Stimulated activated naive B cell treated with anti-CD40 and anti-IgM and Interleukin-4, amounts not matched to agents 10 μg/mL and 1 μg/mL and 100 μg/mL, for 72 hours (primary cell): Measurements from ENCODE around the gene CLEC4M.
"Not testable (repeated sequence)": the region's sequence is repeated elsewhere in the genome, so short reads cannot be mapped to it uniquely, and the experiment has no call there.

Experiments
- ATAC-seq, 2 donors: fragments of 150-1000 bp; cut with Tn5 transposase; replicated peaks; 2 replicates each; pipeline ENCODE4 v1.10.0; 2021; ENCODE audit warnings: moderate library complexity in 1 of 2
- DNase-seq: peaks from one replicate; pipeline ENCODE4 v3.0.0; 2021
- H3K27ac Mint-ChIP-seq: one replicate; pipeline ENCODE4 v1.8.0; 2022; ENCODE audit warnings: mild to moderate bottlenecking, mixed read lengths
- H3K27me3 Mint-ChIP-seq, 2 donors: one replicate each; pipeline ENCODE4 v1.8.0; 2022; ENCODE audit warnings: mixed read lengths in 2 of 2
- H3K36me3 Mint-ChIP-seq, 2 donors: one replicate each; pipeline ENCODE4 v1.8.0; 2022; ENCODE audit warnings: mixed read lengths in 2 of 2, mild to moderate bottlenecking in 1 of 2
- H3K4me1 Mint-ChIP-seq, 2 donors: one replicate each; pipeline ENCODE4 v1.8.0; 2022; ENCODE audit warnings: mixed read lengths in 2 of 2, mild to moderate bottlenecking in 1 of 2
- H3K4me3 Mint-ChIP-seq, 2 donors: one replicate each; pipeline ENCODE4 v1.8.0; 2022; ENCODE audit warnings: mild to moderate bottlenecking in 2 of 2, mixed read lengths in 2 of 2, moderate library complexity in 1 of 2
- H3K9me3 Mint-ChIP-seq, 2 donors: one replicate each; pipeline ENCODE4 v1.8.0; 2022; ENCODE audit warnings: mixed read lengths in 2 of 2, mild to moderate bottlenecking in 1 of 2

CLEC4M gene

DNA sequence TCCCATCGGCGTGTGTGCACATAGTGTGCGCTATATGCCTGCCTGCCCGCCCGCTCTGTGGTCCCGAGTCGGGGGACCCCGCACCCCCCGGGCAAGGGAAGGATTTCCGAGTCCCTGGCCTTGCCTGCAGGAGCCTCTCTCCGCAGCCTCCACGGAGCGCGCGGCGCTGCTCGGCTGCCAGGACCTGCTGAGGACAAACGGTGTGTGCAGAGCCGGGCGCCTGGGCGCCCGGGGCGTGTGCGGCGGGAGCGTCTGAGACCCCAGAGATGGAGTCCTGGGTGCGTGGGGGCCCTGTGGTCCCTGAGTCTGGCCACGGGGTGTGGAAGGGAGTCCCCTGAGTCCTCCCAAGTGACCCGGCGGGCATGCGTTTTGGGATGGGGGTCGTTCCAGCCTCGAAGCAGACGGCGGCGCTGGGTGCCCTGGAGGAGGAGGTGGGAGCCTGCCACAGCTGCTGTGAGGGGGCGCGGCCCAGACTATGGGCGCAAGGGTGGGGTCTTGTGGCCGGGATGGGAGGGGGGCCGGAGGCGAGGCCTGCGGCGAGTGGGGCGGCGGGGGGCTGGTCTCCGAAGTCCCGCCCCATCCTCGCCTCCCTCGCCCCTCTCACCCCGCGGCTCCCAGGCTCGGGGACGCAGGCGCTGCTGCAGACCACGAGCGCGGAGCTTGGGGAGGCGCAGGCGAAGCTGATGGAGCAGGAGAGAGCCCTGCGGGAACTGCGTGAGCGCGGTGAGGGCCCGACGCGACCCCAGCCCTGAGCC lies 25.3 kb downstream of the CLEC4M start:
- Mint-ChIP-seq H3K4me3 (peak overlapping the region; percentile 65 to 86), H3K27me3 (peaks cover 28 to 42% of the 10 kb centered on the region in 2 donors), H3K36me3 (peaks cover 3 to 9% of the 10 kb centered on the region in 2 donors), H3K4me1 (peaks cover 28 to 51% of the 10 kb centered on the region in 2 donors), H3K9me3 (peaks cover 0 to 7% of the 10 kb centered on the region in 2 donors), H3K27ac (peak overlapping the region; percentile 56)
- no peak for DNase-seq
- ATAC-seq: peak; percentile 39 to 43

DNA sequence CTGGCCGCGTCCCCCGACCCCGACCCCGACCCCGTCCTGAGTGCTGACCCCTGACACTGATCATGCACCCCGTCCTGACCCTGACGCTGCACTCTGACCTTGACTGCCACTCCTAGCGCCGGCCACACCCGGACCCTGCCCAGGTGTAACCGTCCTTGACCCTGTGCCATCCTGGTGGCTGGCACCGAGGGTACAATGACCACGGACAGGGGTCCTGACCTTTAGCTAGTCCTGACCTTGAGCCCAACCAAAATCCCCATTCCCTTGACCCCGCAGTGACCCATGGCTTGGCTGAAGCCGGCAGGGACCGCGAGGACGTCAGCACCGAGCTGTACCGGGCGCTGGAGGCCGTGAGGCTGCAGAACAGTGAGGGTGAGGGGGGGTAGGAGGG lies 25.9 kb downstream of the CLEC4M start:
- Mint-ChIP-seq H3K4me1 (peaks cover 28 to 47% of the 10 kb centered on the region in 2 donors), H3K27ac (peak overlapping the region; percentile 83), H3K27me3 (peaks cover 23 to 36% of the 10 kb centered on the region in 2 donors), H3K9me3 (peaks cover 3 to 9% of the 10 kb centered on the region in 2 donors), H3K4me3 (peak overlapping the region; percentile 77 to 86), H3K36me3 (peaks cover 4 to 9% of the 10 kb centered on the region in 2 donors)
- ATAC-seq: peak in 1 of 2 donors; percentile 22
- DNase-seq: no peak

DNA sequence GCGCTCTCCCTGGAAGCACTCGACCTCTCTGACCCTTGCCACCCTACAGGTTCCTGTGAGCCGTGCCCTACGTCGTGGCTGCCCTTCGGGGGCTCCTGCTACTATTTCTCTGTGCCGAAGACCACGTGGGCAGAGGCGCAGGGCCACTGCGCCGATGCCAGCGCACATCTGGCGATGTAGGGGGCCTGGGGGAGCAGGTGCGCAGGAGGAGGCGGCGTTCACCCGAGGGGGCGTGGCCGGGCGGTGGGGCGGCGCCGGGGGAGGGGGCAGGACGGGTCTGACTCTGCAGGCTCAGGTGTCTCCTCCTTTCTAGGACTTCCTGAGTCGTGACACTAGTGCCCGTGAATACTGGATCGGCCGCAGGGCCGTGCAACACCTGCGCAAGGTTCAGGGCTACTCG lies 26.4 kb downstream of the CLEC4M start:
- Mint-ChIP-seq H3K9me3 (peaks cover 3 to 9% of the 10 kb centered on the region in 2 donors), H3K27ac (peak overlapping the region; percentile 83), H3K36me3 (peaks cover 4 to 9% of the 10 kb centered on the region in 2 donors), H3K4me1 (peaks cover 28 to 45% of the 10 kb centered on the region in 2 donors), H3K4me3 (peak overlapping the region; percentile 77 to 86), H3K27me3 (peaks cover 21 to 34% of the 10 kb centered on the region in 2 donors)
- ATAC-seq (peak; percentile 61 to 75), DNase-seq (peak; percentile 7)

DNA sequence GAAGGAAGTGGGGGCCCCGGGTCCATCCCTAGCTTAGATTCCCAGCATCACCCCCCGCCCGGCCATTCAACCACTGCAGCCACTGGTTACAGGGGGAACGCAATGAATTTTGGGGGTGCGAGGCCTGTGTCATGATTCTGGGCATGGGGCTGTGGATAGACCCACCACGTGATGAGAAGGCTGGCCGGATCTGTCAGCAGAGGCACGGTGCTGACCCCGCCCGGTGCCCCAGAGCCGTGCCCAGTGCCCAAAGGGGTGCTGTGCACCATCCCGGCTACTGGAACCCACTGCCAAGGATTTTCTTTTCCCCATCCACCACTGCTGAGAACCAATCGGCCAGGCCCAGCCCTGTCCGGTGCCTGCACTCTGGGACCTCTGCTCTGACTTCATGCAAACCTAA lies 27.4 kb downstream of the CLEC4M start:
- peaks cover 4 to 8% of the 10 kb centered on the region in 2 donors for H3K36me3 Mint-ChIP-seq
- peaks cover 21 to 31% of the 10 kb centered on the region in 2 donors for H3K27me3 Mint-ChIP-seq
- peaks cover 3 to 4% of the 10 kb centered on the region in 2 donors for H3K9me3 Mint-ChIP-seq

DNA sequence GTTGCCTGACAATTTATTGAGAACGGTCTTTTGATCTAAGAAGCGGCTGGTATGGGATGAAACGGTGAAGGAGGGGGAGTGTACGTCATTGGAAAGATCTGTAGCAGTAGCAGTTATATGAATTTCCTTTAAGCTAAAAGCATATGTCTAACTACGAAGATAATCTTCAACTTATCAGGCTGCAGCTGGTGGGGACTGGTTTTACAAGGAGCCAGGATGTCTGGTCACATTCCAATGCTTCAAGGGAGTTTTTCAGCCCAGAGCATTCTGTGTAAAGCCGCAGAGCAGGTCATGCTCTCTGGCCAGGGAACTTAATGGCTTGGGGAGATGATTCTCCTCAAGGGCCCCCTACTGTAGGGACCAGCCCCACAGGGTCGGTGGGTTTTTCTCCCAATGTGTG lies 29.2 kb downstream of the CLEC4M start:
- no peak overlapping the region for H3K4me3 Mint-ChIP-seq
- DNase-seq (no peak), ATAC-seq (no peak)
- peaks cover 18 to 24% of the 10 kb centered on the region in 2 donors for H3K27me3 Mint-ChIP-seq
- H3K27ac Mint-ChIP-seq: no peak overlapping the region
- peaks cover 27 to 42% of the 10 kb centered on the region in 2 donors for H3K4me1 Mint-ChIP-seq
- peaks cover 3 to 4% of the 10 kb centered on the region in 2 donors for H3K9me3 Mint-ChIP-seq
- H3K36me3 Mint-ChIP-seq: peaks cover 3 to 5% of the 10 kb centered on the region in 2 donors

More for the DNA sequence above, 27.4 kb downstream of the CLEC4M start:
- DNase-seq (no peak), ATAC-seq (no peak)
- Mint-ChIP-seq H3K27ac (no peak overlapping the region), H3K4me1 (peaks cover 28 to 45% of the 10 kb centered on the region in 2 donors), H3K4me3 (peak overlapping the region in 1 of 2 donors; percentile 44)

DNA sequence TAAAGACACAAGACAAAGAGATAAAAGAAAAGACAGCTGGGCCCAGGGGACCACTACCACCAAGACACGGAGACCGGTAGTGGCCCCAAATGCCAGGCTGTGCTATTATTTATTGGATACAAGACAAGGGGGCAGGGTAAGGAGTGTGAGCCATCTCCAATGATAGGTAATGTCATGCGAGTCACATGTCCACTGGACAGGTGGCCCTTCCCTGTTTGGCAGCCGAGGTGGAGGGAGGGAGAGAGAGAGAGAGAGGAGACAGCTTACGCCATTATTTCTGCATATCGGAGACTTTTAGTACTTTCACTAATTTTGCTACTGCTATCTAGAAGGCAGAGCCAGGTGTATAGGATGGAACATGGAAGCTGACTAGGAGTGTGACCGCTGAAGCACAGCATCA lies 29.7 kb downstream of the CLEC4M start:
- not testable (repeated sequence) for DNase-seq, H3K4me3 Mint-ChIP-seq, H3K36me3 Mint-ChIP-seq, H3K27ac Mint-ChIP-seq, H3K9me3 Mint-ChIP-seq, ATAC-seq
- H3K27me3 Mint-ChIP-seq: peaks cover 14 to 20% of the 10 kb centered on the region in 2 donors
- peaks cover 25 to 37% of the 10 kb centered on the region in 2 donors for H3K4me1 Mint-ChIP-seq

DNA sequence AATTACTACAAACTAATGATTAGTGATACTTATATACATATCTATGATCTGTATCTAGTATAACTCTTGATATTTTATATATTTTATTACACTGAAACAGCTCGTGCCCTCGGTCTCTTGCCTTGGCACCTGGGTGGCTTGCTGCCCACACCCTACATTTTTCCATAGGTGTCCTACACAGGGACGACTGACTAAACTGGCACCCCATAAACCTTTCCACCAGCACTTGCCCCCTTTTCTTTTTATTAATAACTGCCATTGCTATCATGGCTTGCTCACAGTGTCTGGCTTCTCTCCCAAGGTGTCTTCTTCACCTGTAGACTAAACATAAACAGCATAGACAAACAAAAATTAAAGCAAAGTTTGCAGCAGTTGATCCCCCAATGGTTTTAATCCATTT lies 30.4 kb downstream of the CLEC4M start:
- H3K4me3 Mint-ChIP-seq: no peak overlapping the region

DNA sequence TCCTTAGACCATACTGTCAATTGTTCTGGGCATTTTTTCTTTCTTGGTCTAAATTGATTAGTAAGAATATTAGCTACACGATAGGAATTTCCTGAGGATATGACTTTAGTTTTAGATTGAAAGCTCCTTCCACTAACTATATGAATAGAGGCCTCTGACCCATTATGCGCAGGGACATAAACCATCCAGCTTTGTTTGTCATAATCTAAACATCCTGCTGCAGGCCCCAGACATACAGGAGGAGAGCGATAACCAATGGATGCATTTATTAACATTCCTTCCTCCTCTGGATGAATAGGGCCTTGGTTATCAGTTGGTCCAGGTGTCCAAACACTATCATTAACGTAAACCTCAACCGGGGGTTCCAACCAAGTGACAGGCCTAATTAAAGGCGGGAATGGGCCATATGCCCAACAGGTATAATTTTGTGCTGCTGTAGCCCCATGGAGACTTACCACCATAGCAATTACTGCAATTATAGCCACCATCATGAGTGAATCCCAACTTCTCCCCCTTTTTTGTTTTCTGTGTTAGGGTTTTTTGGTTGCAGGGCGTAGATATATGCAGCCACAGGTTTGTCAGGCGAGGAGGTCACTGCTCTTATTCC lies 32.6 kb downstream of the CLEC4M start:
- H3K36me3 Mint-ChIP-seq: peaks cover 2 to 5% of the 10 kb centered on the region in 2 donors
- no peak overlapping the region for H3K4me3 Mint-ChIP-seq
- H3K4me1 Mint-ChIP-seq: peaks cover 17 to 26% of the 10 kb centered on the region in 2 donors
- H3K27me3 Mint-ChIP-seq: no peaks in the 10 kb centered on the region
- H3K9me3 Mint-ChIP-seq: peaks cover 3 to 4% of the 10 kb centered on the region in 2 donors
- ATAC-seq (no peak), DNase-seq (no peak)
- H3K27ac Mint-ChIP-seq: no peak overlapping the region

More for the DNA sequence above, 30.4 kb downstream of the CLEC4M start:
- ATAC-seq (no peak), DNase-seq (no peak)
- Mint-ChIP-seq H3K27me3 (peaks cover 7 to 12% of the 10 kb centered on the region in 2 donors), H3K9me3 (peaks cover 3 to 4% of the 10 kb centered on the region in 2 donors), H3K36me3 (peaks cover 2 to 5% of the 10 kb centered on the region in 2 donors), H3K27ac (no peak overlapping the region), H3K4me1 (peaks cover 20 to 30% of the 10 kb centered on the region in 2 donors)

DNA sequence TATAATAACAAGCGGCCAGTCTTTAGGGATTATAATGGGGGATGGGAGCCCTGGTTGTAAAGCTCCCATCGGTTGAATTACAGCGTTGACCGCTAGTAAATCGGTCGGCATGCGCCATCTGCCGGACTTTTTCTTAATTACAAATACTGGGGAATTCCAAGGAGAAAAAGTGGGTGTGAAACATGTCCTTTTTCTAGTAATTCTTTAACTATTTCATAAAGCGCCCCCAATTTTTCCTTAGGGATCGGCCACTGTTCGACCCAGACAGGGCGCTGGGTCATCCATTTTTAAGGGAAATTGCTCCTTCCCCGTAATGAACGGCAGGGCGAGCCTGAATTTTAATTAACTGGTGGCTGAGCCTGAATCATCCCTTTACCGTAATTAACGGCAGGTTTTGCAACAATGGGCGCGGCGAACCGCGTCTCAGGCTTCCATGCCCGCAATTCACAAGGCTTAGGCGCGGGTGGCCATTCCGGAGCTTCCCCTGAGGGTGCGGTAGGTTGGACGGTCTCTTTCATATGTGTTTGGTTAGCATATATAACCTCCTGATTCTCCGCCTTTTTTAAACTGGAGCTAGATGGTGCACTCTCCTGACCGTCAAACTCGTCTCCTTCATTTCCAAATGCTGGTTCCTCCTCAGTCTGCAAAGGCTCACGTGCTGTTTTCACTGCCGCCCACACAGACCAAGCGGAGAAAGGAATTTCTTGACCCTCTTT lies 36.8 kb downstream of the CLEC4M start:
- Mint-ChIP-seq H3K27me3 (peaks cover 0 to 10% of the 10 kb centered on the region in 2 donors), H3K4me1 (peaks cover 8 to 10% of the 10 kb centered on the region in 2 donors), H3K27ac (peak overlapping the region; percentile 80), H3K36me3 (peaks cover 7 to 8% of the 10 kb centered on the region in 2 donors), H3K9me3 (peaks cover 3 to 4% of the 10 kb centered on the region in 2 donors), H3K4me3 (peak overlapping the region; percentile 72 to 76)
- peak; percentile 83 to 85 for ATAC-seq
- DNase-seq: peak; percentile 28

DNA sequence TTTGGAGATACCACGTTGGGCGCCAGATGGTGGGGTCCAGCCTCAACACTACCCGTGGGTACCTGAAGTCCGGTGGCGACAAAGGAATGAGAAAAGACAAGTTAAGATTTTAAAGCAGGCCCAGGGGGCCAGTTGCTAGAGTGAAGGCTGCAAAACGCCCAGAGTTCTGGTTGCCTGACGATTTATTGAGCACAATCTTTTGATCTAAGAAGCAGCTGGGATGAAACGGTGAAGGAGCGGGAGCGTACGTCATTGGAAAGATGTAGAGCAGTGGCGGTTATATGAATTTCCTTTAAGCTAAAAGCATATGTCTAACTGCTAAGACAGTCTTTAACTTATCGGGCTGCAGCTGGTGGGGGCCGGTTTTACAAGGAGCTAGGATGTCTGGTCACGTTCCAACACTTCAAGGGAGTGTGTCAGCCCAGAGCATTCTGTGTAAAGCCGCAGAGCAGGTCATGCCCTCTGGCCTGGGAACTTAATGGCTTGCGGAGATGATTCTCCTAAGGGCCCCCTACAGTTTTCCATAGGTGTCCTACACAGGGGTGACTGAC lies 38.1 kb downstream of the CLEC4M start:
- Mint-ChIP-seq H3K4me3 (no peak overlapping the region), H3K27me3 (peaks cover 0 to 10% of the 10 kb centered on the region in 2 donors), H3K36me3 (peaks cover 7 to 8% of the 10 kb centered on the region in 2 donors), H3K4me1 (peaks cover 8 to 10% of the 10 kb centered on the region in 2 donors), H3K9me3 (peaks cover 3 to 4% of the 10 kb centered on the region in 2 donors), H3K27ac (no peak overlapping the region)
- no peak for DNase-seq
- ATAC-seq: no peak

DNA sequence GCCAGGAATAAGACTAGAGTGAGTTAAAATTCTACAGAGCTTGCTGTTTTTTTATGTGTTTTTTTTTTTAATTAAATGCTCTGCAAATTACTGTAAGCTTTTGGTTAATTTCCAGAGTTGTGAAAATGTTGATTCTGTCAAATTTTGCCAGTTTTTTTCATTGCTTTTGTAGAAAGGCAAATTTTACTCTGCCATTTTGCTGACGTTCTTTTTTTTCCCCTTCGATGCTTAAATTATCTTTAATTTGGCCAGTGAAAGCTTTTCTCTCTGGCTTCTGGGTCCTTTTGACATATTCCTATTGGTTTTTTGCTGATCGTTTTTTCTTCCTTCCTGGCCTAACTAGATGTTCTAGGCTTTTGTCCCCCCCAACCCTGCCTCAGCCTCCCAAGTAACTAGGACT lies 43.2 kb downstream of the CLEC4M start:
- no peak overlapping the region for H3K4me3 Mint-ChIP-seq
- H3K27me3 Mint-ChIP-seq: peaks cover 0 to 10% of the 10 kb centered on the region in 2 donors
- peaks cover 0 to 5% of the 10 kb centered on the region in 2 donors for H3K9me3 Mint-ChIP-seq
- DNase-seq (no peak), ATAC-seq (no peak)
- peaks cover 8 to 22% of the 10 kb centered on the region in 2 donors for H3K4me1 Mint-ChIP-seq
- peaks cover 4 to 11% of the 10 kb centered on the region in 2 donors for H3K36me3 Mint-ChIP-seq
- H3K27ac Mint-ChIP-seq: no peak overlapping the region

DNA sequence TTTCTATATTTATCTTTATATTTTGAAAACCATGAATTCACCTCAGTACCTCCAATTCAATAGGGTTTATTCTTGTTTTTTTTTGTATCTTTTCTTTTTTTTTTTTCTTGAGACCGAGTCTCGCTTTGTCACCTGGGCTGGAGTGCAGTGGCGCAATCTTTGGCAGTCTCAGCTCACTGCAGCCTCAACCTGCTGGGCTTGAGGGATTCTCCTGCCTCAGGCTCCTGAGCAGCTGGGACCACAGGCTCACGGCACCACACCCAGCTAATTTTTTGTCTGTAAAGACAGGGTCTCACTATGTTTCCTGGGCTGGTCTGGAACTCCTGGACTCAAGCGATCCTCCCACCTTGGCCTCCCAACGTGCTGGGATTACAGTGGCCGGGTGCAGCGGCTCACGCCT lies 43.8 kb downstream of the CLEC4M start:
- Mint-ChIP-seq H3K27me3 (peaks cover 0 to 10% of the 10 kb centered on the region in 2 donors), H3K36me3 (peaks cover 3 to 11% of the 10 kb centered on the region in 2 donors), H3K4me3 (no peak overlapping the region), H3K4me1 (peaks cover 8 to 22% of the 10 kb centered on the region in 2 donors), H3K9me3 (peaks cover 0 to 11% of the 10 kb centered on the region in 2 donors), H3K27ac (no peak overlapping the region)
- DNase-seq (no peak), ATAC-seq (no peak)

DNA sequence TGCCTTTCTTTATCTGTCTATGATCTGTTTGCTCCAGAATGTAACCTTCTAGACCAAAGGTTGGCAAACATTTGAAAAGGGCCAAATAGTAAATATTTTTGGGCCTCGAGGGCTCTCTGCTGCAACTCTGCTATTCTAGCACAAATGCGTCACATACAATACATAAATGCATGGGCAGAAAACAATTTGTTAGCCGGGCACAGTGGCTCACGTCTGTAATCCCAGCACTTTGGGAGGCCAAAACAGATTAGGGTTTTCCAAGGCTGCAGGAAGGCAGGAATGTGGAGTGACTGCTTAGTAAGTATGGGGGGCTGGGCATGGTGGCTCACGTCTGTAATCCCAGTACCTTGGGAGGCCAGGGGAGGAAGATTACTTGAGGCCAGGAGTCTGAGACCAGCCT lies 45.1 kb downstream of the CLEC4M start:
- no peak for DNase-seq
- Mint-ChIP-seq H3K9me3 (peaks cover 0 to 13% of the 10 kb centered on the region in 2 donors), H3K27ac (no peak overlapping the region), H3K4me1 (peaks cover 8 to 22% of the 10 kb centered on the region in 2 donors), H3K4me3 (no peak overlapping the region), H3K27me3 (no peaks in the 10 kb centered on the region), H3K36me3 (peaks cover 0 to 7% of the 10 kb centered on the region in 2 donors)
- no peak for ATAC-seq

DNA sequence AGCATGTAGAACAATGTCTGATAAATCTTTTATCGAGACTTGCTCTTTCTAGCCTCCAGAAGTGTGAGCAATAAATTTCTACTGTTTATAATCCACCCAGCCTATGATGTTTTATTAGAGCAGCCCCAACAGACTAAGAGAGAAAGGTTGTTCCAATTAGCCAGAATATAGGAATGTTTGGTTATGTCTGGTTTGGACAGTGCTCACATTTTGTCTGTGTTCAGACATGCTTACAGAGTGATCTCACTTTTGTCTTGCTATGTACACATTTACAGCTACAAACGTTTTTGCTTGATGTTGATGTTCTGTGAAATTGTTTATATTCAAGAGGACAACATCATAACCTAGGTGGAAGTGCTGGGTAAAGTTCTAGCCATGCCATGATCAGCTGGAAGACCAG lies 48.9 kb downstream of the CLEC4M start:
- Mint-ChIP-seq H3K4me3 (no peak overlapping the region), H3K27me3 (peaks cover 3 to 5% of the 10 kb centered on the region in 2 donors), H3K4me1 (peaks cover 26 to 28% of the 10 kb centered on the region in 2 donors), H3K36me3 (peaks cover 0 to 11% of the 10 kb centered on the region in 2 donors), H3K9me3 (peaks cover 5 to 17% of the 10 kb centered on the region in 2 donors), H3K27ac (no peak overlapping the region)
- DNase-seq (no peak), ATAC-seq (no peak)
